AG10803 (cell line): ENCODE measurements around the gene ARID3B.

Experiments
- DNase-seq: peaks from one replicate; pipeline ENCODE4 v3.0.0; 2010; ENCODE audit warnings: low read depth
- H3K4me3 ChIP-seq: 2 replicates; pipeline ENCODE4 v1.5.1; 2011; ENCODE audit warnings: mild to moderate bottlenecking, low read length, control low read depth
- CTCF ChIP-seq: conservative IDR thresholded peaks from 2 replicates; pipeline ENCODE4 v1.5.1; 2011; ENCODE audit warnings: mild to moderate bottlenecking, low read length, control low read depth, inconsistent platforms

The ARID3B gene

GRCh38 chr15:74631935-74632560 is 91.0 kb downstream of the ARID3B start:
- peak; percentile 39 for DNase-seq
- peak; percentile 82 for TF ChIP-seq CTCF
- no peak overlapping the region for H3K4me3 ChIP-seq

GRCh38 chr15:74632601-74633000 is 91.6 kb downstream of the ARID3B start:
- H3K4me3 ChIP-seq = no peak overlapping the region
- no peak for TF ChIP-seq CTCF
- no peak for DNase-seq

- DNase-seq = no peak
- no peak for TF ChIP-seq CTCF
- no peak overlapping the region for H3K4me3 ChIP-seq
Observed at GRCh38 chr15:74633781-74634180, 92.8 kb downstream of the ARID3B start.

GRCh38 chr15:74635228-74635627 is 94.2 kb downstream of the ARID3B start:
- TF ChIP-seq CTCF = peak; percentile 94
- no peak overlapping the region for H3K4me3 ChIP-seq
- peak; percentile 57 for DNase-seq

GRCh38 chr15:74636984-74637383 is 96.0 kb downstream of the ARID3B start:
- H3K4me3 ChIP-seq = no peak overlapping the region
- DNase-seq = no peak
- TF ChIP-seq CTCF = no peak

GRCh38 chr15:74641151-74641550 is 100.1 kb downstream of the ARID3B start:
- TF ChIP-seq CTCF = no peak
- H3K4me3 ChIP-seq = no peak overlapping the region
- no peak for DNase-seq

GRCh38 chr15:74642348-74642733 is 101.3 kb downstream of the ARID3B start:
- no peak for DNase-seq
- no peak overlapping the region for H3K4me3 ChIP-seq
- no peak for TF ChIP-seq CTCF
